Activated T-helper 1 cell treated with anti-CD3 and anti-CD28 coated beads, Interleukin-2, amount 50 U/mL, for 16 hours (primary cell): ENCODE data around the gene SH3RF3.

Source experiments
- DNase-seq, 2 donors: peaks; one replicate each; pipeline ENCODE4 v3.0.0-alpha.2; 2020; ENCODE audit warnings: low read depth in 1 of 2, low spot score in 1 of 2

SH3RF3 gene

DNA sequence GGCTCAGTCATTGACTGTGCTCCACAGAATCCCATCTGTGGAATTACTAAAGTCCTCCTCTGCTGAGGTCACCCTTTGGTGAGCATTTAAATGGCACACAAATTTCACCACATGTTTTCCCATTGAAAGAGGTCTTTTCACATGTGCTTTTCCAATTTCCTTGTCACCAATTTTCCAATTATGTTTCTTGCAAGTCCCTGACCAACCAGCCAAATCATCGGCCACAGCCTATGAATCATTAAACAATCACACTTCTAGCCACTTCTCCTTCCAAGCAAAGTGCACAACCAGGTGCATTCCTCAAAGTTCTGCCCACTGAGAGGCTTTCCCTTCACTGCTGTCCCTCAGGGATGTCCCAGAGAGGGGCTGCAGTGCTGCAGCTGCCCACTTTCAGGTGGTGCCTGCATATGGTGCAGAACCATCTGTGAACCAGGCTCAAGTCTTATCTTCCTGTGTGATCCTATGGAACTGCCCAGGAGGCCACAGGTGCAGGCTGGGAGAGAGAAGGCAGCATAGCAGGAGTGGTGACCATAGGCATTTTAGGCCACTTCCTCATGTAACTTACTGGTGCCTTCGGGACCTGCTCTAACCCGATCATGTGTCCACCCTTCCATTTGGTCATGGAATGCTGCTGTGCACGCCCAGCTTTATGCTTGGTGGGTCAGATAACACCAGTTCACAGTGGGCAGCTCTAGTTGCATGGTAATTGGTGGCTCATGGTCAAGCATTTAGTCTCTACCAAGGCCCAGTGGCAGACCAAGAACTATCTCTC lies 331.7 kb downstream of the SH3RF3 start:
- DNase-seq = no peak

DNA sequence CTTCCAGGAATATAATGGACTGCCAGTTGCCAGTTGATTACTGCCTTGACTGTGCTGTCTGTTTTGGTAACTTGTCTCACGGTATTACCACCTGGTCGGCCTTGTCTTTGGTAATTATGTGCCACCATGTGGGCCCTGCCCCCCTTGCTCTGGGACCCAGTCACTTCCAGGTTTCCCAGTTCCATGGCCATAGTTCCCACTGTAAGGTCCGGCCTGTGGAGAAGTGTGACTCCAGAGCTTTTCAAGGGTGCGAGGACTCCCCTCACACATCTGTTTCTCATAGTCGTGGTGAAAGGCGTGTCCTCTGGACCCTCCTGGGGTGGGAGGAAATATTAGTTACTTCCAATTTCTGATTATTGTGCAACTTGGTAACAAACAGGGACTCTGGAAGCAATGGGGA lies 334.2 kb downstream of the SH3RF3 start:
- no peak for DNase-seq

DNA sequence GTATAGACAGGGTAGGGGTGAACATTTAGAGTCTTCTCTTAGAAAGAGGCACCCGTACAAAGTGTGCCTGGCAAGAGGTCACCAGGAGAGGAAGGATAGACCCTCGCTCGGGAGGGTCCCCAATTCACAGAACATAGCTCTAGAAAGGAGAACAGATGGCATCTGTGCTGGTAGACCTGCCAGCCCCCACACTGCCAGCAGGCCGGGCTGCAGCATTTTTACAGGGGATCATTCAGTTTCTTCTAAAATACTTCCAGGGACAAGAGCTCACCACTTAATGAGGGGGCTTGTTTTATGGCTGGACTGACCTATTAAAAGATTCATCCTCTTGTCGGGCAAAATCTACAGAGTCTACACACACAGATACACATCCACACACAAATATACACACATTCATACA lies 334.9 kb downstream of the SH3RF3 start:
- DNase-seq = no peak

DNA sequence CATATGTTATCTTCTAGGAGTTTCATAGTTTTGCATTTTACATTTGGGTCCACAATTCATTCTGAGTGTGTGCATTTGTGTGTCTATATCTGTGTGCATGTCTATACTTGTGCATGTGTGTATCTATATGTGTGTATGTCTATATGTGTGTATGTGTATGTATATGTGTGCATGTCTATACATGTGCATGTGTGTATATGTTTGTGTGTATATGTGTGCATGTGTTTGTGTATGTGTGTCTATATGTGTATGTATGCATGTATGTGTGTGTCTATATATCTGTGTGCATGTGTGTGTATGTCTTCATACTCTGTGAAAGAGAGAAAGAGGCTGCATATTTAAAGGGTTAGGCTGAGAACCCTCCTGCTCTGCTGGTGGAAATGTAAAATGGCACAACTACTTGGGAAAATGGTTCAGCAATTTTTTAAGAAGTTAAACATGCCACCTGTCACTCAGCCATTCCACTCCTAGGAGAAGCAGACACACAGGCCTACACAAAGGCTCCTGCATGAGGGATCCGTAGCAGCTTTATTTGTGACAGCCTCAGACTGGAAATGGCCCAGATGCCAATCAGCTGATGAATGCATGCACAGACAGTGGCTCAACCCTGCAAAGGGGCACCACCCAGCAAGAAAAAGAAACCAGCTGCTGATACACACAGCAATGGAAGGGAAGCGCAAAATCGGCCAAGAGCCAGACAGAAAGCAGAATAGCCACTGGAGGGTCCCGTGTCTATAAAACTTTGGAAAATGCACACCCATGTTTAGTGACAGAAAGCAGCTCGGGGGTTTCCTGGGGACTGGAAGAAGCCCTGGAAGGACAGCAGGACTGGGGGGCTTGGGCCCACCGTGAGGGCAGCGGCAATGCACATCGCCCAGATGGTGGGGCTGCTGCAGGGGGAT lies 337.9 kb downstream of the SH3RF3 start:
- DNase-seq = no peak

DNA sequence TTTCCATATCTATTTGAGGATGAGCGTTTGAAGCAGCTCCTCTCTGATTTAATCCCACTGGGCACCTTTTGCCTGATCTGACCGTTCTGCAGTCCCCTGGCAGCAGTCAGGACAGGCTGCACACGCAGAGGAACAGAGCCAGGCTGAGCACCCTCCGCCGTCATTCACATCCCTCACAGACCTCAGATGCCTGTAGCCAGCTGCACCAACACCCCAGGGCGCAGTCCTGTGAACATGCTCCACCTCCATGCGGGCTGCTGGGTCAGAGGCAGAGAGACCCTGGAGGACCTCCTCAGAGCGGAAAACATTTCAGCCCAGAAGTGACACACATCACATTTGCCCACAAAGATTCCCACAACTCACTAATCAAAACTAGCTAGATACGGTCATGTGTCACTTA lies 338.7 kb downstream of the SH3RF3 start:
- DNase-seq = no peak

DNA sequence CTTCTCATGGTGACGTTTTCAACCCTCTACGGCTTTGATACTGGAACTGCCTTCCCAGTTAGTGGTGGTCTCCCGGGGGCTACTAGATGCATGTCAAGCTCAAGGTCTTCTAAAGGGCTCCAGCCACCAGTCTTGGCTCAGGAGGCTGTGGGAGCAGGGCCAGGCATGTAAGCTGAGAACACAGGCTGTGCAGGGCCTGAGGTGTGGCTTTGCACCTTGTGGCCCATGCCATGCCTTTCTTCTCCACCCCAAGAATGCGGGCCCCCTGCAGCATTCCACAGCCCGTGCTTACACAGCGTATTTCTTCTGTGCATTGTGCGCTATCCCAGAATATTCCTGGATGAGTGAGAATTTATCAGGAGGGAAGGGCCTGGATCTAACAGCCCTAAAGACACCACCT lies 339.9 kb downstream of the SH3RF3 start:
- DNase-seq = no peak

DNA sequence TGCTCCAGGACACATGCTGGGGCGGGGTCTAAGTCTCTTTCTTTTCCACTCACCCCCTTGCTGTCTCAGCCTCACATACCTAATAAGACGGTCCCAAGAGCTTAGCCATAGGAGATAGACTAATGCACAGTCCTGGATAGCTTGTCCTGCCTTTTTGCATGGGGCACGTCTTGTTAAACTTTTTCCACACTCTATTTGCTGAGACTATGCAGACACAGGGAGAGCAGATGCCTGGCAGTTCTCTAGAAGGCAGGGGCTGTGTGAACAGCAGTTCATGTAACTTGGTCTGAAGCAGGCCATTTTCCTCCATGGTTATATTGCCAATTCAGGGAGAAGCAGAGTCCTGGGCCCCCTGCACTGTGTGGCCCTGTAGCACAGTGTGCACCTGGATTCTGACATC lies 342.7 kb downstream of the SH3RF3 start:
- no peak for DNase-seq

DNA sequence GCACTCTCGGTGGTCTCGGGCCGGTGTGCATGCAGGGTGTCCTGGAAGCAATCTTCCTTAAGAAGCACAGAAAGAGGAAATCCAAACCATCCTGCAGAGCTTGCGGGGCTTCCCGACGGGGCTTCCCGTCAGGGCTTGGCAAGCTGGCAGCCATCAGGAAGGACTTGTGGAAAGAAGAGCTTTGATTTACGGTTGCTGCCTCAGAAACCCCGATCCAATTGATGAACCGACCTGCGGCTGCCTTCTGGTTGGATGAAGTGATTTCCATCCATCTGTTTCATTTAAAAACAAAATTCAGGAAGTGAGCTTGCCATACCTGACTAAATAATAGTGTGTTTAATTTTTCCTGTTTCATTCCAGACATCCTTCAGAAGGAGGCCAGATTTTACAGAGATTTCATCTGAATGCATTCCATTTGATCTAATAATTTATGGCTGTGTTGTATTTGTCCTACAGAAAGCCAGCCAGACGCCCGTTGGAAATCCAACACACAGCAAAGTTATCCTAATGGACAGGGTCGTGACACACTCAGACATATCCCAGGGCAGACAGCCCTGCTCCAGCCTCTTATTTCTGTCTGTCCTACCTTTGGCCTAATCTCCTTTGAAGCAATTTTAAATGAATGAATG lies 343.4 kb downstream of the SH3RF3 start:
- DNase-seq = no peak

DNA sequence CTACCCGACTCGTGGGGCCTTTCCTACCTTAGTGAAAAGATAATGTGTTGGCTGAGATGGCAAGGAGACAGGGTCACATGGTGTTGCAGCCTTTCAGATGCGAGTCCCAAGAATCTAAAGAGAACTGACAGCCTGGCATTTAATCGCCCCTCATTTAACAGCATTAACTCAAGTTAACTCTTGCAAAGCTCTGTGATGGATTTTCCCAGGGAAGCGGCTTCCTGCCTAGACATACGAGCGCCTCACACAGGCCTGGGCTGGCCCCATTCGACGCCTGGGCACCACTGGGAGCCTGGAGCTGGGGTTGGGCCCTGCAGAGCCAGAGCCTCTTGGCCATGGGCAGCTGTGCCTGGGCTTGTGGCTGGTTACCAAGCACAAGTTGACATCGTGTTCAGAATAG lies 344.0 kb downstream of the SH3RF3 start:
- no peak for DNase-seq

DNA sequence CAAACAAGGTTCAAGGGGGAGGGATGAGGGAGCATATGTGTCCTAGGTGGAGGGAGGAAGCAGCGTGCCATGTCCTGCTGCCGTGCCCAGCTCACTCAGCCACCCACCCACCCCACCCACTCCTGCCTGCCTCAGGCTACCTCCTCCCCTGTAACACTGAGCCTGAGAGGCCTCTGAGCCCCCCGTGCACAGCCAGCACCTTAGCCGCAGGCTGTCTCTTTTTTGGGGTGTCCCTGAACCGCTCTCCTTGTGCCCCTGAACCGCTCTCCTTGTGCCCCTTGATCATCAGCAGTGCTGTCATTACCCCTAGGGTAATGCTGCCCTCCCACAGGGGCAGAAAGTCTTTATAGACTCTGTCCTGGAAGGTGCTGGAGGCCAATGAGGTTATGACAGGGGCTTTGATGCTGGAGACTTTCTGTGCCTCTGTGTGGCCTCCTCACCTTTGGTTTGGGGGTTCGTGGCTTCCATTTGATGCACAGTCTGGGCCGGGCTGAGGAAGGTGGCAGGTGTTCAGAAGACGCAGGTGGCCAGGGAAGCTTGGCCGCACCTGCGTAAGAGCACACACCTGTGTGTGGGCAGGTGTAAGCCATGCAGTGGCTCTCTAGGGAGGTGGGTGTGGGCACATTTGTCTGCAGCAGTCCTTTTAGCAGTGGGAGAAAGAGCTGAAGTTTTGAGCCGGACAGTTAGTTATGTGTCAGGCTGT lies 344.8 kb downstream of the SH3RF3 start:
- no peak for DNase-seq

DNA sequence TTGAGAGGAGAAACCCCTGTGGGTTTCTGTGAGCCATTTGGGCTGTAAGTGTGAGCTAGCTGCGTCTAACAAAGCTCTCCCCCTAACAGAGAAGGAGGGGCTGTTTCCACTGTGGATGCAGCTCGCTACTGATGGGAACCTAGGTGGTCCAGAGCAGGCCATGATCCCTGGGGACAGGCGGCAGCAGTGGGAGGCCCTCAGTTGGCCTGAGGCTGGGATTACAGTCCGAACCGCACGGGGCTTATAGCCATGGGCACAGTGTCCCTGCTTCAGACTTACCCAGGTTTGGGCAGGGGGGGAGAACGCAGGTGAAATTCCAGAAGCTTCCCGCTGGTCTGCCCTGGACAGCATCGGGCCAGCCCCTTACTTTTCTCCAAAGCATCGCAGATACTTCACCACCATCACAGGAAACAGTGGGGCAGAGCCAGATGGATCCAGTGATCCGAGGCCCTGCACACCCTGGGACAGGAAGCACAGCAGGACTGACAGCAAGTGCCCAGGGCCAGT lies 345.4 kb downstream of the SH3RF3 start:
- DNase-seq = no peak

DNA sequence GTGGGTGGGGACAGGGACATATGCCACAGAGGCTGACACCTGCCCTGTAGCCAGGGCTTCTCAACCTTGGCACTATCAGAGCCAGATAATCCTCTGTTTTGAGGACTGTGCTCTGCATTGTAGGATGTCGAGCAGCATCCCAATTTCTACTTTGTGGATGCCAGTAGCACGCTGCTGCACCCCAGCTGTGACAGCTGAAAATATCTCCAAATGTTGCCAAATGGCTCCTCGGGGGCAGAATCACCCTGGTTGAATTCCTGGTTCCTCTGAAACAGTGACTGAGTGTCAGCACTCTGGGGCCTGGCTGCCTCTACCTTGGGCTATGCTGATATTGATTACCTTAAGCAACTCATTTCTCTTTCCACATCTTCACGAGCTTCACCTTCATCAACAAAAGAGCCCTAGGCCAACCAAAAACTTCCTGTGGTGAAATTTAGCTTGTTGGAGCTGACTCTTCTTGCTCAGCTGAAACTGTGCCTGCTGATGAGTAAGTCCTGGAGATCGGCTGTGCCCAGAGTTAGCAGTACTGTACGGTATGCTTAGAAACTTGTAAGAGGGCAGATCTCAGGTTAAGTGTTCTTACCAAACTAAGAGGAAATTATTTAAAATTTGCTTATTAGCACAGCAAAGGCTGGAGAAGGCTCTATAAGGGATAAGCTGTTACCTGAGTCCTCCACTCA lies 346.7 kb downstream of the SH3RF3 start:
- no peak for DNase-seq

DNA sequence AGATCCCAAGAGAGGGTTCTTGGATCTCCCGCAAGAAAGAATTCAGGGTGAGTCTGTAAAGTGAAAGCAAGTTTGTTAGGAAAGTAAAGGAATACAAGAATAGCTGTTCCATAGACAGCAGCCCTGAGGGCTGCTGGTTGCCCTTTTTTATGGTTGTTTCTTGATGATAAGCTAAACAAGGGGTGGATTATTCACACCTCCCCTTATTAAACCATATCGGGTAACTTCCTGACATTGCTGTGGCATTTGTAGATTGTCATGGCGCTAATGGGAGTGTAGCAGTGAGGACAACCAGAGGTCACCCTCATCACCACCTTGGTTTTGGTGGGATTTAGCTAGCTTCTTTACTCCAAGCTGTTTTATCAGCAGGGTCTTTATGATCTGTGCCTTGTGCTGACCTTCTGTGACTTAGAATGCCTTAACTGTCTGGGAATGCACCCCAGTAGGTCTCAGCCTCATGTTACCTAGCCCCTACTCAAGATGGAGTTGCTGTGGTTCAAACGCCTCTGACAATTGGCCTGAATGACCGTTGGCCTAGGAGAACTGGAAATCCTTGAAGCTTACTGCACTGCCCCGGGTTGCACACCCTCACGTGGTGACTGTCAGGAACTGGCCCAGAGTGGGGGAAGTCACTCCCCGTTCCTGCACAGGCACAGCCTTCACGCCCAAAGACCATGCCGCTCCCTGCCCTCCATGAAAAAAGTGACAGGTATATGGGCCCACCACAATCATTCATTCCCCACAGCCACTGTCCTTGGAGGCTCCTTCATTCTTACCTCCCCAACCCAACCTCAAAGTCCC lies 347.8 kb downstream of the SH3RF3 start:
- no peak for DNase-seq

DNA sequence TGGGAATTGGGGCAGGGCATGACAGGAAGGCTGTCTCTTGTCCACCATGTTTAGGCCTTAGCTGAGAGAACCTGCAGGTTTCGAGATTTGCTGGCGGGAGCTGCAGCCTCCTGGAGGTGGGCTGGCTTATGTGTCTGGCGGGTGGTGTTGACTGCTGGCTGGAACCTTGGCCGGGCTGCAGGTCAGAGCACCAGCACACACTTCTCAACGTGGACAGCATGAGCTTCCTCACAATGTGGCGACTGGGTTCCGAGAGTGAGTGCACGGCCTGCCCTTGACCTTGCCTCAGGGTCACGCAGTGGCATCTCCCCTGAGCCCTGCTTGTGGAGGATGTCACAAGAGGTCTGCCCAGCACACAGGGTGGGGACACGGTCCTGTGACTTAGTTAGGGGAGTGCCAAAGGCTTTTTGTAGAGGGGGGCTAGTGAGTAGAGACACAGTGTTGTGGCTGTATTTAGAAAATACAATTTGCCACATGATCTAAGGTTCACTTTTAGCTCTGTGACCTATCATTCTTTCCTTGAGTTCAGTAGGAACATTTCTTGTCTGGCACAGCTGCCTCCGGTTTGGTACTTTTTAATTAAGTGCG lies 350.0 kb downstream of the SH3RF3 start:
- no peak for DNase-seq

DNA sequence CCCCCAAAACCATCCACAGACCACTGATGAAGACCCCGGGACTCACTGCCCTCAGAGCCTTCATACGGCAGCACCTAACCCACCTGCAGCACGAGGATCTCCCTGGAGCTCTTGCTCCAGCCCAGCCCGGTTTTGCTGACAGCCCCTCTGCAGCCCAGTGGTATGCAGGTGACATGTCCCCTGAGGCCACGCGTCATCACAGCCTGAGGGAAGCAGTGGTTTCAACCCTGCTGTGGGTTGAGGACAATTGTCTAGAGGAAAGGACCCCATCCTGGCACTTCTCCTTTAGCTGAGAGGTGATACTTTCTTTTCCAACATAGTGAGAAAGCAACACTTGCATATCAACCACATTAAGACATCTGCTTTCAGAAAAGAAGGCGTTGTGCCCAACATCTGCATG lies 350.8 kb downstream of the SH3RF3 start:
- no peak for DNase-seq

DNA sequence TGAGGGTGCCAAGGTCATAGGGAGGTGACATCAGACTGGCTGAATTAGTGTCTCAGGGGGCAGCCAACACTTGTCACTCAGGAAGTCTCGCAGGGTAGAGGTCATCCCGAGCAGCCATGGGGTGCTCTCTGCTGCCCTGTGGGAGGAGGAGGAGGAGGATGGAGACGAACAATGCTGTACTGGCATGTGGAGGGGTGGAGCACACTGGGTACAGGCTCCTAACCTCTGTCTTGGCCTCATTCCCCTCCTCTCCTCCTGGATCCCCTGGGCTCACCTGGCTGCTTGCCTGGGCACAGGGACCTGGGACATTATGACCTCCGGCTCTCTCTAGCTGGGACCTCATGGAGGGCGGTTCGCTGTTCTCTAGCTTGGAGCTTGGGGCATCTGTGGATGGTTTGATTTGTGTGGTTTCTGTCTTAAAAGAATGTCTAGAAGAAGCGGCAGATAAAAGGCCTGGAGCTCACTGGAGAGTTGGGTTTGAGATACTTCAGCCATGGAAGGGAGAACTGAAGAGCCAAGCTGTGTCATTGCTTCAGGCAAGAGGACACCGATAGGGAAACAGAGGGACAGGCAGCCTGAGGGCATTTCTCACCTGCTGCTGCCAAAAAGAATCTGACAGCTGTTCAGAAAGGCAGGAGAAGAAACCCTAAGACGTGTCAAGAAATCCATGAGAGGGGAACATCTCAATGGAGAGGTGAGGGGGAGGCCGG lies 351.6 kb downstream of the SH3RF3 start:
- DNase-seq = no peak

DNA sequence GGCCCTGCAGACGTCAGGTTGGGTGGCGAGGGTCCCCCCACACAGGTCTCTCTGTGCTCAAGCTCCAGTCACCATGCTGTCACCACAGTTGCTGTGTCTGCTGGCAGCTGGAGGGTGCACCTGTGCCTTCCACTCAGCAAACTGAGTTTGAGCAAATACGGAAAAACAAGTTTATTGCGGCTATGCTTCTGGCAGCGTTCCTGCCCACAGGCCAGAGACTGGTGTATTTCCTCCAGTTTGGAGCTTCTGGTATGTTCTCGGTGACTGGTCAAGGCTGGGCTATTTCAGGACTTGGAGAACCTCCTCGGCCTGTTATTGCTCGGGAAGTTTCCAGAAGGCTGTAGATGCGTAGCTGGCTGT lies 352.2 kb downstream of the SH3RF3 start:
- no peak for DNase-seq

DNA sequence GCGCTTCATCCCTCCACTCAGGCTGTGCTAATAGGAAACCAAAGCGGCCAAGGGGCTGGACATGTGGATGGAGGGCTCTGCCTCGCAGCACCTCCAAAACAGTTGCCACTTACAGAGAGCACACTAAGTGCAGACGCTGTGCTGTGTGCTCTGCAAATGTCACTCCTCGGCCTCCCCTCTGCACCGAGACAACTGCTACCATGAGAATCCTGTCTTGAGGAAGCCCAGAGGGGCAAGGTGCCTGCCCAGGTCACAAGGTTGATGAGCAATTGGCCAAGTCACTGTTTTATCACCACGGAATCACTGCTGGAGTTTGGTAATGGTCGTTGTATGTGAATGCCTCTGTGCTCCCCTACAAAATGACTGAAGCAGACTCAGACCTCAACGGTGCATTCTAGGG lies 352.6 kb downstream of the SH3RF3 start:
- no peak for DNase-seq

DNA sequence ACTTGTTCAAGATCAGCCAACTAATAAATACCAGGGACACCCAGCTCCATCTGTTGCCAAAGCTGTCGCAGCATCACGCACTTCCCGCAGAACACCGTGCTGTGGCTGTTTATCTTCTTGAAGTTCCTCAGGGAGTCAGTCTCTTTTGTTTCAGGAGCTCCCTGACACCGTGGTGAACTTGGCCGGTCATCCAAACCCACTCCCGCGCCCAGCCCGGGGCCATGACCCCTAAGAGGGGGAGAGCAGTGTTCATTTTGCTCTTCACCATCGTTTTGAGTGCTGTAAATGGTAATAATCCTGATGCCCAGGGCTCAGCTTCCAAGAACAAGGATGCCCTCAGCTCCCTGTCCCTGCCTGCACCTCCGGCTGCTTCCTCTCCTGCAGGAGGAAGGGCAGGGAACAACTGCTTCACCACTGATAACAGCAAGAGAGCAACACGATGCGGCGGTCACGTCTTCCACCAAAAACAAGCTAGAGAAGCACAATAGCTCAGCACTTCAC lies 353.4 kb downstream of the SH3RF3 start:
- no peak for DNase-seq
